DMS79 treated with DMSO at 0.1 percent for 48 hours (cell line): Measurements from ENCODE around the gene SC5D.

Experiments
- DNase-seq: peaks from one replicate; lab custom pipeline; 2025; lab: John Stamatoyannopoulos, UW

SC5D gene

GRCh38 chr11:121356357-121356756 is 63.8 kb downstream of the SC5D start:
- no peak for DNase-seq
